Cerebellar nuclear complex (tissue), 1 donor: Measurements from ENCODE around the gene MEIS2.

ENCODE experiments used
- DNase-seq, 2 experiments: peaks; one replicate each; lab custom pipeline; 2025; lab: John Stamatoyannopoulos, UW

The MEIS2 gene

DNA sequence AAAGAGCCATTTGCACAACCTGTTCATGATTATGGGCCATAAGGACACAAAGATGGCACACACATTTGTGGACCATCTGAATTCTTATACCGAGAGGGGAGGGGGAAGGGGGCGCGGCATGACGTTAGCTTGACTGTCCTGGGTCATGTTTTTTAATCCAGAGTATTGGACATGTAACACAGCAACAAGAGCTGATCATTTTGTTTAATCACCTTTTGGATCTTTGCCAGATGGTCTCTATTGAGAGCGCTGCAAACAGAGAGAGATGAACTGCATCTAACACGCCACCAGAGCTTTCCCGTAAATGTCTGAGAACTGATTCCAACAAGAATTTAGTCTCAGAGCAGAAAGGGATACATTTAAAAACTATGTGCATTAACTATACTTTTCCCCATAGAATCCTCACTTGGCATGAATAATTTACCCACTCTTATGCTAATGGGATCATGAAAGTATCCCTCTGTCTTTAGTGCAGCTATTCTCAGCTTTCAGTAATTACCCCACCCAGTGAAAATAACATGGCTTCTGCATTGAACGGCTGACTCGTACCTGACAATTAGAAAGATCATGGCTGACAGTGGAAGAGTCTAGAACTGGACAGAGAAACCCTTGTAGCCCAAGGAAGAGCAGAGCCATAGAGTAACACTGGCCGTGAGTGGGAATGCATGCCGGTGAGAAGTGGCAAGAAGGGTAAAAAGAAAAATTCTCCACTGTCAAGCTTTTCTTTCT, 22.6 kb downstream of the MEIS2 start:
- DNase-seq: no peak

DNA sequence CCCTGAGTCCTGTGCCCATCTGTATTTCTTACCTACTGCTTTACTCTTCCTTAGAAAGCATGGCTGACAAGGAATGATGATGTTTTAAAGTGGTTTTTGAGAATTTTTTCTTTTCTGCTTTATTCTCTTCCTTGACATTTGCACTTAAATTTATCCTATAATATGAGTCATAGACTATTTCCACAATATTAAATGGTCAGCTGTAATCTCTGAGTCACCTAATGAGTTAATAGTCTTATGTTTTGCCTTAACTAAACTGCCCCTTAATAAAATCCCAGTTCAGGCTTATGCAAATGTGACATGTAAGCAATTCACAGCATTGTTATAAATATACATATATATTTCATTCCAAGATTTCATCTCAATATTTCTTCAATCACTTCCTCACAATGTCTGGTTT, 23.8 kb downstream of the MEIS2 start:
- DNase-seq: no peak

DNA sequence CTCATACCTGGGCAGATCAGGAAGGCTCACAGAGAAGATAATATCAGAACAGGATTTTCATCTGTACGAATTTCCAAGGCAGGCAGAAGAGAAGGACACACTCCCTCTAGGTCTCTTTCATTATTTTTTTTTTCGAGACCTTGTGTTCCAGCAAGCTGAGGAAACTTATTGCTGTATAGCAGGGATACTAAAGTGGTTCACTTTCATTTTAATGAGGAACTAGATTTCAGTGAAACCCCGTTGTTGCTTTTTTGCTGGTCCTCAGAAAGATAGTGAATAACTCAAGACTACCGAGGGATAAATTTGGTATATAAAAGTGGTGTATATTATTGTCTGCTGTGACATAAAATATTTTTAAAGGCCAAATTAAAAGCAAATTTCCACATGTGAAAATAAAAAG, 24.6 kb downstream of the MEIS2 start:
- no peak for DNase-seq

DNA sequence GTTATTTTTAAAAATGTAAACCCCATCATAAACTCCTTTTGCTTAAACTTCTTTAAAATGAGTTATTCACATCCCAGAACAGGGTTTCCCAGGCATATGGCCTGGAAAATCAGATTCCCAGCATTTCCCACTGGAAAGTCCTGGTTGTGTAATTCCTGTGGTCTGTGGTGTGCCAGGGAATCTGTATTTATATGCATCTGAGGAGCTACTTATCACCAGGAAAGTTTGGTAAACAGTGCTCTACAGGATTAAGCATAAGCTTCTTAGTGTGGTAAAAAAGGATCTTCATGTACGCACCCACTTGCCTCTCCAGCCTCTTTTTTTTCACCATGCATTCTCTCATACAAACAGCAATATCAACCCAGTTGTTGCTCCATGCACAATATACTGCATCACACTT, 28.2 kb downstream of the MEIS2 start:
- no peak for DNase-seq

DNA sequence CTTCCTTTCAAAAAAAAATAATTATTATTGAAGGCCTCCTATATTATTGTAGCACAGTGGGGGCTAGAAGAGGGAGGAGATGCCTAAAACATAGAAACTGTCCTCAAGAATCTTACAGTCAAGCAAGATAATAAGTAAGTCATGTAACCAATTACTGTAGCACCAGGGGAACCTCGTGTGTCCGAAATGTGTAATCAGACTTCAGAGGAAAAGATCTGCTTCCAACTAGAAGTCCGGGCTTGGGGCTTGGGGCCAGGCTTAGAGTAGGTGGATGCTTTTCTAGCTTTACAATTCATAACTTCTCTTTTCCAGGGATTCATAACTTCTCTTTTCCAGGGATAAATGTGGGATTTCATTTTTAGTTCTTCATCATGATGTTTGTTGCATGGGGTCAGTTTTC, 29.2 kb downstream of the MEIS2 start:
- DNase-seq: no peak

DNA sequence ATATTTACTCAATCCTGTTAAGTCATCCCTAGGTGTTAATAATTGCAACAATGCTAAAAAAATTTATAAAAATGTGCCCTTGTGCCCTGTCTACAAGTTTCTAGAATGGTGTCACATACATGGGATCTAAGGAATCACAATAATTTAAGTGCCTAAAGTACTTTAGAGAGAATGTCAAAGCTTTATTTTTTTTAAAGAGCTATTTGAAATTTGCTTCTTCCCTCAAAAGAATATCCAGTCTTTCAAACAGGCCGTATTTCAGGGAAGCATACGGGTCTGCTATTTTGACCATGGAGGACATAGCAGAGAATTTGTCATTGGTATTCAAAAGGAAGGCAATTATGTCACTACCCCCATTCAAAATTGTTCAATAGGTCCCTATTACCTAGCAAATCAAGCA, 29.7 kb downstream of the MEIS2 start:
- DNase-seq: no peak

DNA sequence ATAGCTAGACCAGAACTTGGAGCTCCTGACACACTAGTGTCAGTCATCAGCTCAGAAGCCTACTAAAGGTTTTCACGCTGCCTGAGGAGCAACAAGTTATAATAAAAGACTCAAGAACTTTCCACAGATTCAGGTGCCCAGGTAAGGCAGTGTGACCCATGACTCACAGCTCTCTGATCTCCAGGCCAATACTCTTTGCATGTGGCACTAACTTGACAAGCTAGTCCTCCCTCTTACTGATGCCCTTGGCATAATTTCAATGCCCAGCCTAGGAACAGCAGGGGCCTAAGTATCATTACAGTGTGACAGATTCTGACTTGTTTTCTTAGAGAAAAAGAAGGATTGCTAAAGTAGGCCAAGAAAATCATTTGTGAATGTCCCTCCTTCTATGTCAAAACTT, 38.4 kb downstream of the MEIS2 start:
- no peak for DNase-seq

DNA sequence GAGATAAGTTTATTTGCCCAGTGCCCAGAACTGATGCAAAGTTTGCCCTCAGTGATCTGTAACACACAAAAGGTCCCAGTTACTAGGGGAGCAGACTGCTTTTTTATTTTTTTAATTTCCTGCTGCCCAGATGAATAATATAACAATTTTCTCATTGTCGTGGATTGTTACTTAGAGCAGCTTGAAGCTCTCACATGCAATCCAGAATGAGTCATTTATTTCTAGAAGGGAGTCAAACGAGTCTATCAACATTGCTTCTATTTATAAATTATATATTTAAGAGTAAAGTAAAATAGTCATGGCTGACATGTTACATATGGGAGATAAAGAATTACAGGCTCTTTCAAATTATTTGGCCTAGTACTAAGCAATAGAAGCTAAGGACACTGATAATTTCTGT, 41.3 kb downstream of the MEIS2 start:
- no peak for DNase-seq

DNA sequence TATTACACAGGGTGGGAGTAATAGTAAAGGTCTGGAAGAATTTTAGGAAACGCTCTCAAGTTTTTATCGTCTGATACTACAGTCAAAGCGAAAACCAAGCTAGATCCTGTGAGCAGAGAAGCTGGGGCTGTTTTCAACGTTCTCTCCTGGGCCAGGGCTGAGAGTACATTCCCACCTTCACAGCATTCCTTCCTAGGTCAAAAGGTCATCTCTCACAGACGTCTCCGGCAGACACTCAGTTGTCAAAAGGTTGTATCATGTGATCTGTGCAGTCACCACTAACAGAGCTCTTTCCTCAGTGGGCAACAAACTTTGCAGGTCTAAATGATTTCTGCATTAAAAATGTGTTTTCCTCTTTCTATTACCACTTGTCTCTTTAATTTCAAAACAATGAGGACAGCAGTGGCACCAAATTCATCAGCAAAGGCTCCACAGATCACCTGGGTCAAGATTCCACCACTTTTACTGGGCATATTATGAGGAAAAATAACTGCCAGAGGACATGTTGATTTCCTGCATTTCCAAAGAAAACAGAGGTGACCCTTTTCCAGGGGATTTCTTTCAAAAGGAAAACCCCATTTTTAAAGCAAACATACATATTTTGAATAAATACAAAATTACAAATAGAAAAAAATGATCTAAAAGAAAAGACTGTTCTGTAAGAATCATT, 41.9 kb downstream of the MEIS2 start:
- no peak for DNase-seq

DNA sequence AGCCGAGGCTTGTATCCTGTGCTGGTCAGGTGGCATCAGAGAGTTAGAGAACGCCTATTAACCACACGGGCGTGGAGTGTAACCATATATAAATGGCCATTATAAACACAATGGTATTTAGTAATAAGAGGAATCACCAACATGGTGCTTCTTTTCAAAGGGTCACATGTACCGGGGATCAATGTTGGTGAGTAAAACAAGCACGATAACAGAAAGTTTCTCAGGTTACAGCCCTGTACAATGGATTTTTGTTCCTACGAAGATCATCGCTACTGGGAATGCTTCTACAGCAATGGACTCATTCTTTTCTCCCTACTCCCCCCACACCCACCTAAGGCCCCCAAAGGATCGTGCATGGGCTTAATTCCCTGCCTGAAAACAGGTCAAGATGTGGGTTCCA, 42.5 kb downstream of the MEIS2 start:
- DNase-seq: no peak

DNA sequence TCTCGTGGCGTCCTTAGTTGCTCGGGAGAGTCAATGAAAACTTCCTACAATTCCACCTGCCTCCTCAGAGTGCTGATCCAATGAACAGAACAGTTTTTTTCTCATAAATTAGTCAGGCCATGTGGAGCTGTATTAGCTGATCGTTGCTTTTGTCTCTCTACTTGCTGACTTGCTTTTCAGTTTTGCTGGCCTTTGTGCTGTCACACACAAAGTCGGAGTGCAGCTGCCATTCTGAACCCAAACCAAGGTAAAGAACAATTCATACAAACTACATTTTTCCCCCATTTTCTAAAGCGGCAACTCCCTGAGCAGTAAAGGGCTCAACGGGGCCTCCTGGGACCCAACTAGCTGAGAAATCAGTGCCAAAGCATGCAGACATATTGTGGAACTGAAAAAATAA, 43.1 kb downstream of the MEIS2 start:
- DNase-seq: no peak

DNA sequence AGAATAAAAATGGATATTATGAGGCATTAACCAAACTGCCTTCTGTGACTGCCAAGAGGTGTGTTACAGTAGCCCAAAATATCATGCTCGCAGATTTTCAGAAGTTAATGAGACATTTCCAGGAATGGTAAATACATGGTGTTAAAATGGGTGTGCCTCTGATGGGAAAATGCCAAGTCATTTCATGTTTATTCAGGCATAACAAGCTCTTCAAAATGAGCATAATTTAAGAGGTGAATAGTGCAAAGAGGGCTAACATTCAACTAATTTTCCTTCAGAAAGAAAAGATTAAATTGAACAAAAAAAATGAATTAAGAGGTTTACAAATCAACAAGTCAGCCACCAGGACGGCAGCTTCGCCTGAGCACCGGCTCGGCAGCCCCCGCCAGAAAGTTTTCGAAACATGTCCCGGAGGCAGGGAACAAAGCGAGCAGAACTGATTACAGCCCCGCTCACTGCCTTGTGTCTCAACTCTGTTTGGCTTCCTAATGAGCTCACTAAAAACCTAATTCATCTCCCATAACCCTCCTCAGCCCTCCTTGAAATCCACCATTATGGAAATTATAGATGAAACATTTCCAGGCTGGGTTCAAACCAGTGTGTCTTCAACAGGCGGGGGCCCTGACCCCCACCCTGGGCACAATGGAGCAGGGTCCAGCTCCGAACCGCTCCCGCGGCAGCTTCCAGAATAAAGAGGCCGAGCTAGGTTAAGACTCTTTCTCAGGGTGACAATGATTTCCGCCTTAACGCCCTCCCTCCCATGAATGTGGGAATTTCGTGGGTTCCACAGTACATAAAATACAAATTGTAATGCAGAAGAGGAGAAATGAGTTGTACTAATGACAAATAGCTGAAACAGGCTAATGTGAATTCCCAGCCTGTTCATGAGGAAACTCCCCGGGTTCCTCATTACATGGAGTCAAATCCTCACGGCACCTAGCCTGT, 43.9 kb downstream of the MEIS2 start:
- DNase-seq: no peak

DNA sequence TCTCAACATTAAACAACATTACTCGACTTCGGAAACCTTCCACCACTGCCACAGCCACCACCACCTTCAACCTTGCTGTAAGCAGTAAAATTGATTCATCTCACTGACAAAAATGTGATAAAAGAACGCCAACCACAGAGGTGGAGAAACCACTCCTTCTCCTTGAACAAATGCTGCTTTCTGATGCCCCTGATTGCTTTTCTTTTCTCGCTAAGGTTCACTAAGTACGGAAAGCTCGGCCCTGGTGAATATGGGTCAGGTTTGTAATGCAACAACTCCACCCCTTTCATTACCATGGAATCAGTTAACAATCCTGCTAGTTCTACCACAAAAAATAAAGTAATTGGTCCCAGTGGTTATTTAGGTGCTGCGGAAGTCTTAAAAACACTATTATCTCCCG, 44.9 kb downstream of the MEIS2 start:
- DNase-seq: no peak

DNA sequence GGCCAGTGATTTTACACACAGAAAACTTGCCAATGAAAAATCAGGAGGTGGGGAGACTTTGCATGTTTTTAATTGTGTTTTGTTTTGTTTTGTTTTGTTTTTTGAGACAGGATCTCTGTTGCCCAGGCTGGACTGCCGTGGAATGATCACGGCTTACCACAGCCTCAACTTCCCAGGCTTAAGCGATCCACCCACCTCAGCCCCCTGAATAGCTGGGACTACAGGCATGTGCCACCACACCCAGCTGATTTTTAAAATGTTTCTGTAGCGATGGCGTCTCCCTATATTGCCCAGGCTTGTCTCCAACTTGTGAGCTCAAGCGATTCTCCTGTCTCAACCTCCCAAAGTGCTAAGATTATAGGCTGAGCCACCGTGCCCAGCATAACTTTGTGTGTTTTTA, 46.0 kb downstream of the MEIS2 start:
- DNase-seq: no peak

DNA sequence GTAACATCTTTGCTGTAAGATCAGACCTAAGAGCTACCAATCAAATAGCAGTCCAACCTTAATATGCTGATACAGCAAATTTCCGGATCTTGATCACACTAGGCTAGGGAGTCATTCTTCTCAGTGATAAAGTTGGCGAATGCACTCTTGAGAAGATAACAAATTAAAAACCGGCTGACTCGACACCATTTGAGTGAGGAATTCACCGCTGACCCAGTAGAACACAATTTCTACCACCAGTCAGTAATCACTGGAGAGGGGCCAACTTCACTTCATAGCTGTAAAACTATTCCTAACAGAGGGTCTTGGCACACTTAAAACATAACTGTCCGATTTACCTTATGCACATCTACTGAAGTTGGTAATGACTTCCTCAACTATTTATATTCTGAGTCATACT, 47.2 kb downstream of the MEIS2 start:
- no peak for DNase-seq

DNA sequence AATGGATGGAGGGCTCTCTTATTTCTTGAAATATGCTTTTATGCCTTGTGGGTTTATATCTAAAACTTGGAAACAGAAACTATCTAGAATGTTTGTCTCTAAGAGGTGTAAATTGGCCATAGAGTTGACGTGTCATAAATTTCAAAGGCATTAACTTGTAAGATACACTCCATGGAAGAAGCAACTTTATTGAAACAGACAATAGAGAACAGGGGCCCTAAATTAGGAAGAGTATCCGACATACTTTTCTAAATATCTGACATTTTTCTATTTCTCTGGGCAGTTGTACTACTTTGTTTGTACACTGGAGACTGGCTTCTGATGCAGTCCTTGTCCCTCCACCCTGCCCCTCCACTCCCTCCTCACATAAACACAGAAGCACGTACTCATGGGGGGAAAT, 50.0 kb downstream of the MEIS2 start:
- DNase-seq: no peak

DNA sequence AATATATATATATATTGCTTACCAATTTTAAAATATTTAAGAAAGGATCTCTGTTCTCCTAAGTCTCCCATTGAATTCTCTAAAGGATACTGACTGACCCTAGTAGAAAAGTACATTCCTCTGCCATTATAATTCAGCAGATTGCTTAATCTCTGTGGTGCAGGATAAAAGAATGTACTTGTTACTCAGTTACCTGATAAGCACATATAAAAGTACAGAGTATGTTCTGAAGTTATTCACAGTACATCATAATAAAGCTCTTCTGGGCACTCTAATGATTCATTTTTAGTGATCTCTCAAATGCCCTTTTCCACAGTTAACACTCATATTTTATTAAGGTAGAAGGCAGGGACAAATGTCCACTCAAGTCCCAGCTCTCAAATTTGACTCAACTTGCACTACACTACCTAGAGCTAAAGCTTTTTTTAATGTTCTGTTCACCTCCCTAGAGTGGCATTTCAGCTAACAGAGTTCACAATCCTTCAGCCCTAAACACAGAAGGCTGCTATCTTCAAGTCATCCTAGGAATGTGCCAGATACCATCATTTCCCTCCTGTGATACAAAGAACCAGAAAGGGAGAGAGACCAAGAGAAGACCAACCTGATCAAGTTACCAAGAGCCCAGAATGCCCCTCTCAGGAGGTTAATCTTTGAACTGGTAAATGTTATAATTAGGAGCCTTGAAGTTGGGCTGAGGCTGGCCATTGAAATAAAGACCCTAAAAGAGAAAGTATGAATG, 53.3 kb downstream of the MEIS2 start:
- no peak for DNase-seq

DNA sequence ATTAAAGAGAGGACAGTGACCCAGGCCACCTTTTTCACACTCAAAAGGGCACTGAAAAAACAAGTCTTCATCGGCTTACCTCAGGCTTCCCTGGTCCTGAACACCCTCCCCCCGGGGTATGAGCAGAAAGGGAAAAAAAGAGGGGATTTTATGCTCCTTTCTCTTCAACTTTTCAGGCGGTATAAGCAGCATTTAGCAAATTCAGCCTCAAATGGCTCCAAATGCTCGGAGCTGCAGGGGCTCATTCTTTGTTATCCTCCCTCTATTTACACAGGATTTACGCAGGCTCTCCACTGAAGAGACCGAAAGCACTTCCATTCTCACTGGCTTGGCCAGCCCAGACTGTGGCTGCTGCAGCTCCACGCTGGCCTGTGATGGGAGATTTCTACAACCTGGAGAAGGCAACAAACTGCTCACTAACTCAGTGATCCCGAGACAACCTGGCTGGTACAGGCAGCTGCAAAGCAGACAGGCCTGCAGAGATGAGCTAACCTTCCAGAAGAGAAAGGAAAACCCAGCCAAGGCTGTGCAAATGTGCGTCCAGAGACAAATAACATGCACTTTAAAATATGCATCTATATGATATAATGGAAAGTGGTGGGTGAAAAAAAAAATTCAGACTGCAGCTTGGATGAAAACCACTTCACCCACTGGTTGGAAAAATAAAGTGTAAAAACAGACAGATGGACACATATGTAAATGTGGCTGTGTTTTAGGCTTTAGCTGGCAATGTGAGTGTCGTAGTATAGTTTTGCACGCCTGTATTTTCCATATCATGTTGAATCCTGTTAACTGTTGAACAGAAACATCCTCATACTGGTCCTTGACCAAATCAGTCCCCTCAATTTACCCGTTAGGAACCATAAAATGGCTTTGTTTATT, 54.2 kb downstream of the MEIS2 start:
- no peak for DNase-seq

DNA sequence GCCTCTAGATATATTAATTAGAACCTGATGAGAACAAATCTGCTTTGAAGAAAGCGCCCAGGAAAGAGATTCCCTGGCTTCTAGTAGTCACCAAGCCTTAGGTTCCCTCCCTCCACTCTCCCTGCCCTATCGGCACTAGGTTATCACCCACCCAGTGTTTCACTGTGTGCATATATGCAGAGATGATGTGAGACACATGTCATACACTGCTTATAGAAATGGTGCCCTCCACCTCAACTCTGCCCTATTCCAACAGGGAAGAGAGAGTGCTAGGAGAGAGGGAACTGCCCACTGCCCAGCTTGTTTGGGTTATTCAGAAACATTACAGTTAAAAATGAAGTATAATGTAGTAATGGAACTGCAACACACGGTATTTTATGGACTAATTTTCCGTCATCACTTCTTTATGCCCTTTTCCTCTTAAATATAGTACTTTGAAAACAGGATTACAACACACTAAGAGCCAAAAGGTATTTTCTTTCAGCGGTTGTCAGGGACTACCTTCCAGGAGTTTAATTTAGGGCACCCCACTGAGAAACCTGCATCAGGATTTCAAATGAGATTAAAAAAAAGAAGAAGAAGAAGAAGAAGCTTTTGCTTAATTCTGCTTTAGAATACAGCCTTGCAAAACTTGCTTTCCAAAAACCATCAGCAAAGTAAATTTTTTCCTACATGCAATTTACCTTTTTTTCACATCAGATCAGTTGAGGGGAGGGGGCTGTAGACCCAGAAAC, 55.3 kb downstream of the MEIS2 start:
- no peak for DNase-seq

DNA sequence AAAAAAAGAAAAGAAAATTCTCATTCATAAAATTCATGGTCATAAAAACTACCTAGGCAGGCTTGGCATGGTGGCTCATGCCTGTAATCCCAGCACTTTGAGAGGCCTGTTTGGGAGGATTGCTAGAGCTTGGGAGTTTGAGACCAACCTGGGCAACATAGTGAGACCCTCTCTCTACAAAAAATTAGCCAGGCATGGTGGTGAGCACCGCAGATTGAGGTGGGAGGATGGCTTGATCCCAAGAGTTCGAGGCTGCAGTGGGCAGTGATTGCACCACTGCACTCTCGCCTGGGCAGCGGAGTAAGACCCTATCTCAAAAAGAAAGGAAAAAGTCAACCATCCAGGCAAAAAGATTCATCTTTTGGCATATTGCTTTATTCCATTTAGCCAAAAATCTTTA, 58.5 kb downstream of the MEIS2 start:
- DNase-seq: no peak
